Ovary (tissue), 3 donors: ENCODE measurements around the gene SLC39A1.

Experiments
- EP300 ChIP-seq: sonication (generic); formaldehyde crosslinking; IDR thresholded peaks from one replicate; pipeline ENCODE4 v1.6.1; 2017; ENCODE audit warnings: antibody characterized with exemption
- TF ChIP-seq, protein P1 (sequence below), 3 donors: fragments of 450-650 bp in 2 of 3; fragments of 200-600 bp in 1 of 3; IDR thresholded peaks; one replicate each; pipeline versions ENCODE4 v1.5.1 to v1.8.0; 2016 to 2022; ENCODE audit warnings: antibody characterized with exemption in 3 of 3, mild to moderate bottlenecking in 1 of 3
- donor health status: DM: no; HTN: no; CAD: no.

DNA sequence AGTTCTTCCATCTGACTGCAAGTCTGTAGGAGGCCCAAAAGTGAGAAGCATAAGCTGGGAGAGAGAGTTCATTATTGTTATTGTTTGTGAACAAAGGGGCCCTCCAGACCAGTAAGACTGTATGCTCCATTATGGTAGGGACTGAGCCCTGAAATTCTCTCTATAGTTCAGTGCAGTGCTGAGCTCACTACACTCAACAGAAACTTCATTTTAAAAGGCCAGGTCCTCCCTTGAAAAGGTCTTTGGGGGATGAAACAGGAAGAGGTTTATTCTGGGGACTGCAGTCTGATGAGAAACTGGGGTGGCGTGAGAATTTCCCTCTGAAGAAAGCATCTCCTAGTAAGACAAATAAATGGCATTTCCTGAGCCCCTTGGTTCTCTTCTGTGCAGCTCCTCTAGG lies 35.1 kb downstream of the SLC39A1 start:
- TF ChIP-seq, protein P1, sequence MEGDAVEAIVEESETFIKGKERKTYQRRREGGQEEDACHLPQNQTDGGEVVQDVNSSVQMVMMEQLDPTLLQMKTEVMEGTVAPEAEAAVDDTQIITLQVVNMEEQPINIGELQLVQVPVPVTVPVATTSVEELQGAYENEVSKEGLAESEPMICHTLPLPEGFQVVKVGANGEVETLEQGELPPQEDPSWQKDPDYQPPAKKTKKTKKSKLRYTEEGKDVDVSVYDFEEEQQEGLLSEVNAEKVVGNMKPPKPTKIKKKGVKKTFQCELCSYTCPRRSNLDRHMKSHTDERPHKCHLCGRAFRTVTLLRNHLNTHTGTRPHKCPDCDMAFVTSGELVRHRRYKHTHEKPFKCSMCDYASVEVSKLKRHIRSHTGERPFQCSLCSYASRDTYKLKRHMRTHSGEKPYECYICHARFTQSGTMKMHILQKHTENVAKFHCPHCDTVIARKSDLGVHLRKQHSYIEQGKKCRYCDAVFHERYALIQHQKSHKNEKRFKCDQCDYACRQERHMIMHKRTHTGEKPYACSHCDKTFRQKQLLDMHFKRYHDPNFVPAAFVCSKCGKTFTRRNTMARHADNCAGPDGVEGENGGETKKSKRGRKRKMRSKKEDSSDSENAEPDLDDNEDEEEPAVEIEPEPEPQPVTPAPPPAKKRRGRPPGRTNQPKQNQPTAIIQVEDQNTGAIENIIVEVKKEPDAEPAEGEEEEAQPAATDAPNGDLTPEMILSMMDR (IDR thresholded peaks at IDR 0.05): no peak
- TF ChIP-seq EP300: no peak
